ENCODE data around the gene OR5K4. TPM values are rescaled to one million over a fixed set of nuclear protein-coding genes. Genes with fewer than 3 reads are reported as not detected.
"Not testable (repeated sequence)": the region's sequence is repeated elsewhere in the genome, so short reads cannot be mapped to it uniquely, and the experiment has no call there.

Gene OR5K4
- total and polyA plus RNA-seq, 10 of the 15 experiments (the other 5 are each of a cell fraction or from before 2014, with no cell fraction given), result 2.1 TPM; not detected in 9

- no peak for TF ChIP-seq MAX (IDR thresholded peaks at IDR 0.05; ENCODE audit: low read depth, low read length)
- TF ChIP-seq EED (IDR thresholded peaks at IDR 0.05; ENCODE audit: low read depth), result no peak
Measured at GRCh38 chr3:98395101-98395500, 41.4 kb downstream of the OR5K4 start (continued).

- H3K27ac ChIP-seq (ENCODE audit: control insufficient read depth, insufficient read depth); H2AFZ ChIP-seq (ENCODE audit: control insufficient read depth, low read depth, low read length); FAIRE-seq; H3K27me3 ChIP-seq (replicated peaks in 1 of 2; ENCODE audit: control insufficient read depth in 2 of 2, insufficient read depth in 2 of 2, low read length in 1 of 2); H3K4me1 ChIP-seq (ENCODE audit: control insufficient read depth, insufficient read depth, low read length); ATAC-seq; H3K9me3 ChIP-seq (replicated peaks; ENCODE audit: control insufficient read depth, insufficient read depth, low read length); BruUV-seq (replicated peaks); H3K36me3 ChIP-seq (ENCODE audit: control insufficient read depth in 2 of 2, insufficient read depth in 2 of 2, low read length in 1 of 2); H3K9ac ChIP-seq (ENCODE audit: control insufficient read depth, insufficient read depth, low read length); H3K4me2 ChIP-seq (ENCODE audit: control insufficient read depth, insufficient read depth); H3K79me2 ChIP-seq (ENCODE audit: control insufficient read depth, insufficient read depth, low read length); intact Hi-C loops (cut with micrococcal nuclease; ENCODE audit: unreplicated experiment); in situ Hi-C loops (cut with MboI); DNase-seq (ENCODE audit: low read depth, low spot score); POLR2A ChIA-PET; RAD21 ChIA-PET (ENCODE audit: unreplicated experiment); SMC1A ChIA-PET (ENCODE audit: uncharacterized antibody, unreplicated experiment); H3K4me3 ChIP-seq; CTCF ChIA-PET; H4K20me1 ChIP-seq (ENCODE audit: control insufficient read depth, insufficient read depth): not testable (repeated sequence)
- WGBS (ENCODE audit: insufficient coverage, insufficient replicate concordance, low lambda C conversion rate, missing lambda C conversion rate), result 22% methylated on average over 4 of the region's 4 CpGs
Measured at GRCh38 chr3:98396482-98396881, 42.8 kb downstream of the OR5K4 start.

- Histone ChIP-seq H3K79me2 (ENCODE audit: control insufficient read depth, insufficient read depth, low read length) (no peaks in the 10 kb centered on the region), H3K4me2 (ENCODE audit: control insufficient read depth, insufficient read depth) (no peak overlapping the region), H3K9me3 (replicated peaks; ENCODE audit: control insufficient read depth, insufficient read depth, low read length) (no peaks in the 10 kb centered on the region; the same call in 1 of the 3 replicates), H2AFZ (ENCODE audit: control insufficient read depth, low read depth, low read length) (no peak overlapping the region), H4K20me1 (ENCODE audit: control insufficient read depth, insufficient read depth) (no peaks in the 10 kb centered on the region), H3K9ac (ENCODE audit: control insufficient read depth, insufficient read depth, low read length) (no peak overlapping the region), H3K4me1 (ENCODE audit: control insufficient read depth, insufficient read depth, low read length) (no peaks in the 10 kb centered on the region), H3K27me3 (replicated peaks in 1 of 2; ENCODE audit: control insufficient read depth in 2 of 2, insufficient read depth in 2 of 2, low read length in 1 of 2) (no peaks in the 10 kb centered on the region), H3K27ac (ENCODE audit: control insufficient read depth, insufficient read depth) (no peak overlapping the region), H3K36me3 (ENCODE audit: control insufficient read depth in 2 of 2, insufficient read depth in 2 of 2, low read length in 1 of 2) (no peaks in the 10 kb centered on the region), H3K4me3 (no peak overlapping the region)
- DNase-seq (ENCODE audit: low read depth, low spot score) (no peak), FAIRE-seq (no peak), ATAC-seq (no peak)
- ChIA-PET POLR2A (no interaction called here), RAD21 (ENCODE audit: unreplicated experiment) (no interaction called here), CTCF (no interaction called here), SMC1A (ENCODE audit: uncharacterized antibody, unreplicated experiment) (no interaction called here)
- TF ChIP-seq, protein P1, sequence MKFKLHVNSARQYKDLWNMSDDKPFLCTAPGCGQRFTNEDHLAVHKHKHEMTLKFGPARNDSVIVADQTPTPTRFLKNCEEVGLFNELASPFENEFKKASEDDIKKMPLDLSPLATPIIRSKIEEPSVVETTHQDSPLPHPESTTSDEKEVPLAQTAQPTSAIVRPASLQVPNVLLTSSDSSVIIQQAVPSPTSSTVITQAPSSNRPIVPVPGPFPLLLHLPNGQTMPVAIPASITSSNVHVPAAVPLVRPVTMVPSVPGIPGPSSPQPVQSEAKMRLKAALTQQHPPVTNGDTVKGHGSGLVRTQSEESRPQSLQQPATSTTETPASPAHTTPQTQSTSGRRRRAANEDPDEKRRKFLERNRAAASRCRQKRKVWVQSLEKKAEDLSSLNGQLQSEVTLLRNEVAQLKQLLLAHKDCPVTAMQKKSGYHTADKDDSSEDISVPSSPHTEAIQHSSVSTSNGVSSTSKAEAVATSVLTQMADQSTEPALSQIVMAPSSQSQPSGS (IDR thresholded peaks at IDR 0.05; ENCODE audit: low read length), result no peak
- TF ChIP-seq POLR2AphosphoS2 (IDR thresholded peaks at IDR 0.05; ENCODE audit: low read depth, low read length), result no peak
- no peak for TF ChIP-seq YBX1 (IDR thresholded peaks at IDR 0.05)
- TF ChIP-seq CBX5 (IDR thresholded peaks at IDR 0.05; ENCODE audit: low read depth), result peak; percentile 97
- BruUV-seq (replicated peaks), result no TSS peak
- intact Hi-C loops (cut with micrococcal nuclease; ENCODE audit: unreplicated experiment) (no loop called here), in situ Hi-C loops (cut with MboI) (no loop called here)
Measured at GRCh38 chr3:98398513-98398912, 44.9 kb downstream of the OR5K4 start.

Measured in GM12878 (cell line).